SK-N-MC (cell line): ENCODE data around the gene BCAS2.

Source experiments
- EZH2 ChIP-seq: fragments of 200-600 bp; sonication (generic); IDR thresholded peaks from one replicate; pipeline ENCODE4 v1.6.1; 2017; ENCODE audit warnings: antibody characterized with exemption
- FOXP2 ChIP-seq: optimal IDR thresholded peaks from 2 replicates; pipeline ENCODE3; 2011; ENCODE audit warnings: mild to moderate bottlenecking, moderate library complexity; ENCODE audit not compliant: insufficient read depth; ENCODE audit errors: extremely low read length, control extremely low read depth
- POLR2AphosphoS5 ChIP-seq: IDR thresholded peaks from 2 replicates; pipeline ENCODE4 v1.6.1; 2012; ENCODE audit warnings: mild to moderate bottlenecking, low read depth, low read length, borderline replicate concordance

- TF ChIP-seq EZH2 (no peak), POLR2AphosphoS5 (no peak), FOXP2 (no peak)
Observed at GRCh38 chr1:114535401-114535800, 46.0 kb downstream of the BCAS2 start.
